A549 treated with AZD9567 at 1 μM for 4 hours (cell line): Measurements from ENCODE around the gene DDX24. TPM values are rescaled to one million over a fixed set of nuclear protein-coding genes. Genes with fewer than 3 reads are reported as not detected.

ENCODE experiments used
- total RNA-seq: library from RNA; stranded (reverse); fragments of 200-300 nt; extraction: Qiagen RNA extraction; gene quantifications from 5 replicates; pipeline ENCODE4 v1.2.3, GENCODE V29; 2022; ENCODE audit not compliant: insufficient read depth

The DDX24 gene, protein sequence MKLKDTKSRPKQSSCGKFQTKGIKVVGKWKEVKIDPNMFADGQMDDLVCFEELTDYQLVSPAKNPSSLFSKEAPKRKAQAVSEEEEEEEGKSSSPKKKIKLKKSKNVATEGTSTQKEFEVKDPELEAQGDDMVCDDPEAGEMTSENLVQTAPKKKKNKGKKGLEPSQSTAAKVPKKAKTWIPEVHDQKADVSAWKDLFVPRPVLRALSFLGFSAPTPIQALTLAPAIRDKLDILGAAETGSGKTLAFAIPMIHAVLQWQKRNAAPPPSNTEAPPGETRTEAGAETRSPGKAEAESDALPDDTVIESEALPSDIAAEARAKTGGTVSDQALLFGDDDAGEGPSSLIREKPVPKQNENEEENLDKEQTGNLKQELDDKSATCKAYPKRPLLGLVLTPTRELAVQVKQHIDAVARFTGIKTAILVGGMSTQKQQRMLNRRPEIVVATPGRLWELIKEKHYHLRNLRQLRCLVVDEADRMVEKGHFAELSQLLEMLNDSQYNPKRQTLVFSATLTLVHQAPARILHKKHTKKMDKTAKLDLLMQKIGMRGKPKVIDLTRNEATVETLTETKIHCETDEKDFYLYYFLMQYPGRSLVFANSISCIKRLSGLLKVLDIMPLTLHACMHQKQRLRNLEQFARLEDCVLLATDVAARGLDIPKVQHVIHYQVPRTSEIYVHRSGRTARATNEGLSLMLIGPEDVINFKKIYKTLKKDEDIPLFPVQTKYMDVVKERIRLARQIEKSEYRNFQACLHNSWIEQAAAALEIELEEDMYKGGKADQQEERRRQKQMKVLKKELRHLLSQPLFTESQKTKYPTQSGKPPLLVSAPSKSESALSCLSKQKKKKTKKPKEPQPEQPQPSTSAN
- 181 to 193 TPM (median 185 TPM) in 5 replicates for total RNA-seq

DNA sequence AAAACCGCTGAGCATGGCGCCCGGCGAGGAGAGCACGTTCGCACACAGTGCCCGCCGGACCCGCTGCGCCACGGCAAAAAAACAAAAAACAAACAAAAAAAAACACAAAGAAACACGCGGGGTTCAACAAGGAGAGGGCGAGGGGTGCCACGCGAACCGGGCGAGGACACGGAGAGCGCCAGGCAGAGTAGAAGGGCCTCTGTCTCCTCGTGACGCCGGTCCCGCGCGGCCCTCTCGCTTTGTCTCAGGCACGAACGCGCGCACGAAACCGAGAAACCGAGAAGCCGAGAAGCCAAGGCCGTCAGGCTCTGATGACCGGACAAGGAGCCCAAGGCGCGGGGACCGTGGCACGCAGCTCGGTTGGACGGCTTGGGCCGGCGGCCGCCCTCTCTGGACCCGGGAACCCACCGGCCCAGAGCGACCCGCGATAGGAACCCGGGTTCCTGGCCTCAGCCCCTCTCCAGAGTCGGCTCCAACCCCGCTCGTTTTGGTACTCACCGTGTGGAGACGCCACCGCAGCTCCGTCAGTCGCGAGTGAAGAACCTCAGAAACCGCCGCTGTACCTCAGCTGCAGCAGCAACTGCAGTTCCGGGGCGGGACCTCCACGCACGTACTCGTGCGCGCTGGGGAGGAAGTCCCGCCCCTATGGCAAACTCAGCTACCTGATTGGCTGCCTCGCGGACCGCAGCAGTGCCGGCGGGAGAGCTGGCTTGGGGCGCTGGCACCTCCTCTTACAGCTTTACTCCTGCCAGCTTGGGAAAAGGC, at the start of gene DDX24, which contains the start of gene IFI27L1:
Gene DDX24 (minus strand): TSS at position 582 of the 765 bp plus-strand sequence. CDS start 1,460 bp downstream, outside the sequence.
Gene IFI27L1 (plus strand): TSS at position 690 of the 765 bp plus-strand sequence. CDS start 15,628 bp downstream, outside the sequence.

DNA sequence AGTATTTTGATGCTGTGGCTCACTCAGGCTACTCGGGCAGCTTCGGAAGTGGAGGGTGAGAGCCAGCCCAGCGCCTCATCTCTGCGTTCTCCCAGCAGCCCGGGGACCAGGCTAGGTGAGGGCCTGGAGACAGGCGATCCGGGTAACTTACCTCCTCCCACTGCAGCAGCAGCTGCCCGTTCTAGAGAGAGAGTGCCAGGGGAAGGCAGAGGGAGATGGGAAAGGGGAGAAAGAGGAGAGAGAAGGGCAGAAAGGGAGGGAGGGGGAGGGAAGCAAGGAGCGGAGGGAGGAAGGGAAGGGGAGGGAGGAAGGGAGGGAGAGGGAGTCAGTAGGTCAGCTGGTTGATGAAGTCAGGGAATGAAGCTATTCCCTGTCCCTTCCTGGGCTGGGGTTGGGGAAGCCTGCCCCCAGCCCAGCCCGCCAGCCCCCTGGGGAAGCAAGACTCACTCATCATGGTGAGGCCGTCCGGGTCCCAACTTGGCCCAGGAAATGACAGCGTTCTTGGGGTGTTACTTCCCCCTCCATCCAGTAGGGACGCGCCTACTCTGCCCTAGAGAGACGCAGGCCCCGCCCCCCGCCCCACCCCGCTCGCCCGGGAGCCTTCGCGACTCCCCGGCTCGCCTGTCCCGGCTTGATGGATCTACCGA, 48.2 kb upstream of the DDX24 start, which contains the start of gene IFI27L2:
Gene IFI27L2 (minus strand): TSS at position 494 of the 647 bp plus-strand sequence. CDS start 40 bp downstream, at position 454.

DNA sequence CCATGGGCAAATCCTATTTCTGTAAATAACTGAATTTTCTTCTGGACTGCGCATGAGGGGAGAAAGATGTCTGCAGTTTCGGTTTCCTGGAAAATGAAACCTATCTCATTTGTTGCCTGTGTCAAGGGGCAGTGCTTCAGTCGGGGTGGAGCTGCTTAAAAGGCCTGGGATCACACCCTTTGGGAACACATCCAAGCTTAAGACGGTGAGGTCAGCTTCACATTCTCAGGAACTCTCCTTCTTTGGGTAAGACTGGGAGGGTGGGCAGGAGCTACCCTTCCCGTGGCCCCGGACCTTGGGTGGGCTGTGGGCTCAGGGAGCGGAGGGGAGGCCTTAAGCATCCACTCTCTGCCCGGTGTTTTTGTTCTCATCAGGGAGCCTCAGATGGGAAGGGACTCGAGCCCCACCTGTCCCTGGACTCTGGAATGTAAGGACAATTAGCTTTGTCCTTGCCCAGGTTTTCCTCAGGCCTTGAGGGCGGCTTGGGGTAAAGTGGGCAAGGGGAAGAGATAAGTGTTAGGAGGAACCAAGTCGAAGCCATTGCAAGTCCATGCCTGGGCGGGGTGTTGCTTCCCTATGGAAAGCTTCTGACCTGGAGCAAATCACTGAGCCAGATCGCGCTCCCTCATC, 29.7 kb upstream of the DDX24 start, which contains the start of gene IFI27:
Gene IFI27 (plus strand): TSS at position 185 of the 630 bp plus-strand sequence.

DNA sequence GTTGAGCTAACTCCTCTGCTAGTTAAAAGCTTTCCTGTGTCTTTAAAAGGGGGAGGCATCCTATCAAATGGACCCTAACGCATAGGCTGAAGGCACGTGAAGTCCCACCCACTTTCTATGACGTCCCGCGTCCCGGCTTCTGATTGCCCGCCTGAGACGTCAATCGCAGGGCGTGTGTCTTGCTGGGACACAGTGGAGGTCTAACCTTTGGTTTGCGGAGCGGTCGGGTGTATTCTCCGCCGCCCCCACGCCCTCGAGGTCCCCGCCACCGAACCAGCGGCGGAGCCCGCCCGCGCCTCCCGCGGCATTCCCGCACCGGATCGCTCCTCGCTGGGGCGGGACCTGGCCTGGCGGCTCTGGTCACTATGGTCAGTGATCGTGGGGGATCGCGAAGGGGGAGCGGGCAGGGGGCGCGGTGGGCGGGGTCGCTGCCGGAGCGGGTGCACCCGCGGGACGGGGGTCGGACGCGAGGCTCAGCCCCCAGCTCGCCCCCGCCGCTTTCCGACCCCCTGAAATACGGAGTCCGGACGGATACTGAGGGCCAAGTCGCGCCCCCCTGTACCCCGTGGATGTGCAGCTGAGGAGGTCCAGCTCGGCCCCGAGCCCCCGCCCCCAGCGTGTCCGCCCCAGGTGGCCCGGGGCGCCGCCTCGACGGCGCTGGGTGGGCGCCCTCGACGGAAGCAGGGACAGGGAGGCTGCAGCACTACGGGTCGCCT, 54.7 kb downstream of the DDX24 start, which contains the start of gene OTUB2:
Gene OTUB2 (plus strand): TSS at position 168 of the 716 bp plus-strand sequence. CDS start 198 bp downstream, at position 366.

Other genes starting within 250 kb of the DDX24 start
- not detected in 5 replicates for gene FAM181A, start 153.9 kb downstream of the DDX24 start, total RNA-seq
- gene ASB2, start 104.6 kb downstream of the DDX24 start, total RNA-seq, result 0.32 to 1.1 TPM (median 0.65 TPM) in 4 of 5 replicates, not detected in the other
- gene CCDC197, start 83.9 kb downstream of the DDX24 start, total RNA-seq, result not detected in 5 replicates
- gene OTUB2, start 54.9 kb downstream of the DDX24 start, total RNA-seq, result 2.0 to 3.6 TPM (median 2.4 TPM) in 5 replicates
- 11.5 to 21.6 TPM (median 20.4 TPM) in 5 replicates for gene IFI27L1, start 108 bp upstream of the DDX24 start, total RNA-seq
- gene IFI27, start 29.5 kb upstream of the DDX24 start, total RNA-seq, result 1.1 to 1.9 TPM (median 1.5 TPM) in 4 of 5 replicates, not detected in the other
- 51.4 to 78.6 TPM (median 53.9 TPM) in 5 replicates for gene IFI27L2, start 48.4 kb upstream of the DDX24 start, total RNA-seq
- gene PPP4R4, start 93.1 kb upstream of the DDX24 start, total RNA-seq, result 0.18 to 2.7 TPM (median 0.45 TPM) in 5 replicates
- gene SERPINA10, start 212.1 kb upstream of the DDX24 start, total RNA-seq, result not detected in 5 replicates
- 1.1 to 1.6 TPM (median 1.5 TPM) in 5 replicates for gene SERPINA6, start 242.1 kb upstream of the DDX24 start, total RNA-seq